Stimulated activated CD4-positive, alpha-beta T cell treated with anti-CD3 and anti-CD28 coated beads, Interleukin-15, amount 100 ng/mL, for 48 hours (primary cell): ENCODE results near the gene TNNT2.
A peak's percentile ranks its signal among the peaks of the same experiment; 100 is the strongest.

Source experiments
- DNase-seq, 2 donors: peaks; one replicate each; pipeline ENCODE4 v3.0.0-alpha.2; 2020; ENCODE audit warnings: low read depth in 2 of 2

TNNT2 gene

GRCh38 chr1:201376464-201377374 lies 761 bp downstream of the TNNT2 start:
- DNase-seq = no peak

- DNase-seq = no peak
Measured at GRCh38 chr1:201376107-201376463, 1.4 kb downstream of the TNNT2 start.

GRCh38 chr1:201375169-201375568 lies 2.3 kb downstream of the TNNT2 start:
- DNase-seq = no peak

- DNase-seq = no peak
Measured at GRCh38 chr1:201374364-201374763, 3.1 kb downstream of the TNNT2 start.

GRCh38 chr1:201371792-201372191 lies 5.7 kb downstream of the TNNT2 start:
- no peak for DNase-seq

GRCh38 chr1:201371276-201371675 lies 6.2 kb downstream of the TNNT2 start:
- DNase-seq = no peak

GRCh38 chr1:201370500-201370899 lies 7.0 kb downstream of the TNNT2 start:
- no peak for DNase-seq

GRCh38 chr1:201369209-201369608 lies 8.3 kb downstream of the TNNT2 start:
- no peak for DNase-seq

- no peak for DNase-seq
Measured at GRCh38 chr1:201366696-201367095, 10.8 kb downstream of the TNNT2 start.

GRCh38 chr1:201365251-201365650 lies 12.2 kb downstream of the TNNT2 start:
- no peak for DNase-seq

- DNase-seq = no peak
Measured at GRCh38 chr1:201364808-201365105, 12.7 kb downstream of the TNNT2 start.

- no peak for DNase-seq
Measured at GRCh38 chr1:201363467-201363866, 14.0 kb downstream of the TNNT2 start.

- DNase-seq = no peak
Measured at GRCh38 chr1:201362906-201363305, 14.6 kb downstream of the TNNT2 start.

- peak in 1 of 2 donors; percentile 8 for DNase-seq
Measured at GRCh38 chr1:201361652-201362504, 15.6 kb downstream of the TNNT2 start.

GRCh38 chr1:201360901-201361651 lies 16.4 kb downstream of the TNNT2 start:
- DNase-seq = no peak

GRCh38 chr1:201360486-201360885 lies 17.0 kb downstream of the TNNT2 start:
- DNase-seq = no peak

GRCh38 chr1:201359873-201360210 lies 17.6 kb downstream of the TNNT2 start:
- DNase-seq = no peak

GRCh38 chr1:201359031-201359872 lies 18.2 kb downstream of the TNNT2 start:
- no peak for DNase-seq

GRCh38 chr1:201358596-201358995 lies 18.9 kb downstream of the TNNT2 start:
- no peak for DNase-seq

GRCh38 chr1:201357636-201358348 lies 19.7 kb downstream of the TNNT2 start:
- DNase-seq = no peak

GRCh38 chr1:201357211-201357610 lies 20.3 kb downstream of the TNNT2 start:
- DNase-seq = no peak
